ENCODE data around the gene FCMR. TPM values are rescaled to one million over a fixed set of nuclear protein-coding genes. Genes with fewer than 3 reads are reported as not detected.

FCMR gene
- total RNA-seq, 1 donor from 2014 or later: not detected

DNA sequence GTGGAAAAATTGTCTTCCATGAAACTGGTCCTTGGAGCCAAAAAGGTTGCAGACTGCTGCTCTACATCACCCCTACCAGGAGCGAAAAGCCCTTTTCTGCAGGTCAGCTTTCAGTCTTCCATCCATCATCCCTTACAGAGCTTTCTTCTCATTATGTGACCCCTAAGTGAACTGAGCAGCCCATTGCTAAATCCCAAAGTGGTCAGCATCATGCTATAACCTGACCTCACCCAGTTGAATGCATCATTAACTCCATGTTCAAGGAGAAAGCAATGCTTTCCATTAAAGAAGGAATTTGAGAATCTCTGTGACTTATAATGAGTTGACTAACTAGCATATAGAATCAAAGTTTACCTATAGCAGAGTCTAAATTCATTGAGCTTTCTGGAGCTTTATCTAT, 34.9 kb downstream of the FCMR start:
- DNase-seq (ENCODE audit: low spot score, unreplicated experiment): no peak
- H3K4me1 Mint-ChIP-seq (ENCODE audit: low read depth): no peaks in the 10 kb centered on the region
- no peaks in the 10 kb centered on the region for H3K9me3 Mint-ChIP-seq (ENCODE audit: low read depth)
- no peak overlapping the region for H3K4me3 Mint-ChIP-seq (ENCODE audit: low read depth)
- TF ChIP-seq, protein P1, sequence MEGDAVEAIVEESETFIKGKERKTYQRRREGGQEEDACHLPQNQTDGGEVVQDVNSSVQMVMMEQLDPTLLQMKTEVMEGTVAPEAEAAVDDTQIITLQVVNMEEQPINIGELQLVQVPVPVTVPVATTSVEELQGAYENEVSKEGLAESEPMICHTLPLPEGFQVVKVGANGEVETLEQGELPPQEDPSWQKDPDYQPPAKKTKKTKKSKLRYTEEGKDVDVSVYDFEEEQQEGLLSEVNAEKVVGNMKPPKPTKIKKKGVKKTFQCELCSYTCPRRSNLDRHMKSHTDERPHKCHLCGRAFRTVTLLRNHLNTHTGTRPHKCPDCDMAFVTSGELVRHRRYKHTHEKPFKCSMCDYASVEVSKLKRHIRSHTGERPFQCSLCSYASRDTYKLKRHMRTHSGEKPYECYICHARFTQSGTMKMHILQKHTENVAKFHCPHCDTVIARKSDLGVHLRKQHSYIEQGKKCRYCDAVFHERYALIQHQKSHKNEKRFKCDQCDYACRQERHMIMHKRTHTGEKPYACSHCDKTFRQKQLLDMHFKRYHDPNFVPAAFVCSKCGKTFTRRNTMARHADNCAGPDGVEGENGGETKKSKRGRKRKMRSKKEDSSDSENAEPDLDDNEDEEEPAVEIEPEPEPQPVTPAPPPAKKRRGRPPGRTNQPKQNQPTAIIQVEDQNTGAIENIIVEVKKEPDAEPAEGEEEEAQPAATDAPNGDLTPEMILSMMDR (IDR thresholded peaks at IDR 0.05; ENCODE audit: unreplicated experiment): no peak
- no peaks in the 10 kb centered on the region for H3K36me3 Mint-ChIP-seq (ENCODE audit: insufficient read depth)
- no peak overlapping the region for H3K27ac Mint-ChIP-seq
- H3K27me3 Mint-ChIP-seq: peaks cover 22% of the 10 kb centered on the region

DNA sequence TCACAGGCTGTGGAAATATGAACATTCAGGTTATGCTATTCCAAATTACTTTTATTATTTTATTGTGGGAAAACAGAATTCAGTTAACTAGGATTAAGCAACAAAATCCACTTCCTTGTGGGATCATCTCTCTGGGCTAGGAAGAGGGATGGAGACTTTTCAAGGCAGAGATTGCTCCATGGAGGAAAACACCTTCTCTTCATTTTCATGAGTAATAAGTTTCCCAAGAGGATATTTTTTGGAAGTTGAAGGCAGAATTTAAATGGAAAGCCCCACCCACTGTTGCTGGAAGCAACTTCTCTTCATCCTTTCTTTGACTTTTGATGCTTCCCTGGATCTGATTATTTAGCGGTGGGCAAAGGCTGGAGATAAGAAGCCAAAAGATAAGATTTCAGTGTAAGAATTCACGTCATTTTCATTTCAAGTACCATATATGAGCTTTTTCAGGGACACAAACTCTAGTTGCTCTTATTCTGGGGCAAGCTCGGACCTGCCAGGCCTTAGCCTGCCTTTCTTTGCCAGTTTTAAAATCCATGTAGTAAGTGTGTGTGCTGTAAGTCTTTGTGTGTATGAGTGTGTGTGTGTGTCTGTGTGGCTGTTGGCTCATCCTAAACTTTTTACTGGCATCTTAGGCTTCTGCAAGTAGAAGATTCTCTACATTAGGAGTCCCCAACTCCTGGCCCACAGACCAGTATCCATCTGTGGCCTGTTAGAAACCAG, 36.2 kb downstream of the FCMR start:
- DNase-seq (ENCODE audit: low spot score, unreplicated experiment): no peak
- H3K4me1 Mint-ChIP-seq (ENCODE audit: low read depth): no peaks in the 10 kb centered on the region
- no peak overlapping the region for H3K4me3 Mint-ChIP-seq (ENCODE audit: low read depth)
- no peaks in the 10 kb centered on the region for H3K36me3 Mint-ChIP-seq (ENCODE audit: insufficient read depth)
- peaks cover 14% of the 10 kb centered on the region for H3K27me3 Mint-ChIP-seq
- TF ChIP-seq, protein P1 (IDR thresholded peaks at IDR 0.05; ENCODE audit: unreplicated experiment): no peak
- no peaks in the 10 kb centered on the region for H3K9me3 Mint-ChIP-seq (ENCODE audit: low read depth)
- no peak overlapping the region for H3K27ac Mint-ChIP-seq

DNA sequence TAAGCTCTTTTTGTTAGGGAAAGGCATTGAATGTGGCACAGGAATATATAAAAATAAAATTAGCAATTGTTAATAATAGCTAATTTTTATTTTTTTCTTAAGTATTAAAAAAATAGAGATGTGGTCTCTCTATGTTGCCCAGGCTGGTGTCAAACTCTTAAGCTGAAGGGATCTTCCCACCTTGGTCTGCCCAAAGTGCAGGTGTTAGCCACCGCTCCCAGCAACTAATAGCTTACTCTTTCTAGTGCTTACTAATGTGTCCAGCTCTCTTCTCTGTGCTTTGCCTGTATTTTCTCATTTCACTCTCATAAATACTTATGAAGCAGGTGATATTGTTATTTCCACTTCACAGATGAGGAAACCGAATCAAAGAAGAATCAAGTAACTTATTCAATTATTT, 37.9 kb downstream of the FCMR start:
- Mint-ChIP-seq H3K27ac (no peak overlapping the region), H3K36me3 (ENCODE audit: insufficient read depth) (no peaks in the 10 kb centered on the region), H3K9me3 (ENCODE audit: low read depth) (peaks cover 7% of the 10 kb centered on the region), H3K27me3 (peaks cover 9% of the 10 kb centered on the region), H3K4me3 (ENCODE audit: low read depth) (no peak overlapping the region), H3K4me1 (ENCODE audit: low read depth) (no peaks in the 10 kb centered on the region)
- TF ChIP-seq, protein P1 (IDR thresholded peaks at IDR 0.05; ENCODE audit: unreplicated experiment): no peak
- DNase-seq (ENCODE audit: low spot score, unreplicated experiment): no peak

GRCh38 chr1:206883160-206883559, 38.6 kb downstream of the FCMR start:
- Mint-ChIP-seq H3K4me3 (ENCODE audit: low read depth) (no peak overlapping the region), H3K27ac (no peak overlapping the region), H3K9me3 (ENCODE audit: low read depth) (peaks cover 12% of the 10 kb centered on the region), H3K36me3 (ENCODE audit: insufficient read depth) (no peaks in the 10 kb centered on the region), H3K4me1 (ENCODE audit: low read depth) (no peaks in the 10 kb centered on the region), H3K27me3 (peaks cover 9% of the 10 kb centered on the region)
- TF ChIP-seq, protein P1 (IDR thresholded peaks at IDR 0.05; ENCODE audit: unreplicated experiment): no peak
- DNase-seq (ENCODE audit: low spot score, unreplicated experiment): no peak

DNA sequence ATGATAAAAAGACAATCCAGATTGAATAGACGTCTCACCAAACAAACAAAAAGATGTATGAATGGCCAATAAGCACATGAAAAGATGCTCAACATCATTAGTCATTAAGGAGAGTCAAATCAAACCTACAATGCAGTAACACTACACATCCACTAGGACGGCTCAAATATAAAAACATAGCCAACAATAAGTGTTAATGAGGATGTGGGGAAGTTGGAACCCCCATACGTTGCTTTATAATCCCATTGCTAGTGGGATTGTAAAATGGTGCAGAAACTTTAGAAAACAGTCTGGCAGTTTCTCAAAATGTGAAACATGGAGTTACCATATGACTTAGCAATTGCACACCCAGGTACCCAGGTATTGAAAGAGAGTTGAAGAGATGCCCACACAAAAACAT, 39.2 kb downstream of the FCMR start:
- H3K27me3 Mint-ChIP-seq: peaks cover 7% of the 10 kb centered on the region
- H3K36me3 Mint-ChIP-seq (ENCODE audit: insufficient read depth): no peaks in the 10 kb centered on the region
- DNase-seq (ENCODE audit: low spot score, unreplicated experiment): no peak
- TF ChIP-seq, protein P1 (IDR thresholded peaks at IDR 0.05; ENCODE audit: unreplicated experiment): peak; percentile 21
- no peaks in the 10 kb centered on the region for H3K4me1 Mint-ChIP-seq (ENCODE audit: low read depth)
- no peak overlapping the region for H3K4me3 Mint-ChIP-seq (ENCODE audit: low read depth)
- peaks cover 15% of the 10 kb centered on the region for H3K9me3 Mint-ChIP-seq (ENCODE audit: low read depth)
- no peak overlapping the region for H3K27ac Mint-ChIP-seq
